HG03097 (cell line): Measurements from ENCODE around the gene DNER.
"Not testable (repeated sequence)": the region's sequence is repeated elsewhere in the genome, so short reads cannot be mapped to it uniquely, and the experiment has no call there.

Experiments
- ATAC-seq: cut with Tn5 transposase; IDR thresholded peaks from one replicate; pipeline ENCODE4 v1.9.1; 2021; ENCODE audit not compliant: unreplicated experiment, low FRiP score

Gene DNER

GRCh38 chr2:229409751-229410181, 304.6 kb downstream of the DNER start:
- ATAC-seq: no peak

DNA sequence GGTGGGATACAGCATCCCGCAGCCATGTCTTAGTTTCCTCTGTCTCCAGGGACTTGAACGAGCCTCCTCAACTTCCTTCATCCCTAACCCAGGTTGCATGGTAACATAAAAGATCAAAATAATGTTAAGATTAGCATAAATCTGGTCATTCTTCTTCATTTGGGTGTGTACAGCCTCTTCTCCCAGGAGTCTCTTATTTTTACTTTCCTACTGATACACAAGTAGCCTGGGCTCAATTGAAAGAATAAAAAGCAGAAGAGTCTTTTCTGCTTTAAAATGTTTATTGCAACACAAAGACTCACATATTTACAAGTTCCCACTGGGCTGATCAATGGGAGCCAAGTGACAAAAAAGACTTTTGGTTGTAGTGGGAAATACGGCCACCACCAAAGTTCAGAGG, 305.4 kb downstream of the DNER start:
- ATAC-seq: no peak

DNA sequence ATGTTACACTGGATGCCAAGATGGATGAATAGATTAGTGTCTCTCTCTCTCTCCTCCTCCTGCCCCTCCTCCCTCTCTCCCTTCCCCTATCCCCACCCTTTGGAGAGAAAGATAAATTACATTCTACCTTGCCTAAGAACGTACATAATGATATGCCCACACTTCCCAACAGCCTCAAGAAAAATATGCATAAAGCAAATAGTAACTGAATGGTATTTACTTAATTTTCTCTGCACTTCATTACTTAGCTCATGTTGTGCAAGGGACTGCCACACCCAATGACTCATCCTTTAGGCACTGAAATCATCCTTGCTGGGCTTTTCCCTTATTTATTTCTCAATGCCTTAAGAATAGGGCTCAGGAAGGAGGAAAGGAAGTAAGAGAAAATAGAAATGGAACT, 306.0 kb downstream of the DNER start:
- ATAC-seq: no peak

- ATAC-seq: no peak
Measured at GRCh38 chr2:229407170-229407569, 307.2 kb downstream of the DNER start.

- ATAC-seq: no peak
Measured at GRCh38 chr2:229405796-229406195, 308.6 kb downstream of the DNER start.

DNA sequence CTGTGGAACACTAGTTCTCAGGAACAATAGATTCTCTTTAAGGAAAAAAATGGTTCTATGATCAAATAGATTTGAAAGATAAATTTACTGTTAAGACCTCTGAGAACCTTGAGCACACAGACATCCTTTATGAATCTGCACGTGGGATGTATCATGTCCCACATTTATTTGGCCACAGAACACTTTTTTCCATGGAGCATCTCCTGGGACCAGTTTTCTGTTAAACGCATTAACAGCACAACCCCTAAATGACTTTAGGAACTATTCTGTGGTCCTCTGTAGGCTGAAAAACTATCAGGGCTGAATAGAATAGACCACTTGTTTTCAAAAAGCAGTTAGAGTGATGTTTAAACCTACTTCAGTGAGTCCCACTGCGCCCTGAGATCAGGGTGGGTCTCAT, 311.1 kb downstream of the DNER start:
- no peak for ATAC-seq

DNA sequence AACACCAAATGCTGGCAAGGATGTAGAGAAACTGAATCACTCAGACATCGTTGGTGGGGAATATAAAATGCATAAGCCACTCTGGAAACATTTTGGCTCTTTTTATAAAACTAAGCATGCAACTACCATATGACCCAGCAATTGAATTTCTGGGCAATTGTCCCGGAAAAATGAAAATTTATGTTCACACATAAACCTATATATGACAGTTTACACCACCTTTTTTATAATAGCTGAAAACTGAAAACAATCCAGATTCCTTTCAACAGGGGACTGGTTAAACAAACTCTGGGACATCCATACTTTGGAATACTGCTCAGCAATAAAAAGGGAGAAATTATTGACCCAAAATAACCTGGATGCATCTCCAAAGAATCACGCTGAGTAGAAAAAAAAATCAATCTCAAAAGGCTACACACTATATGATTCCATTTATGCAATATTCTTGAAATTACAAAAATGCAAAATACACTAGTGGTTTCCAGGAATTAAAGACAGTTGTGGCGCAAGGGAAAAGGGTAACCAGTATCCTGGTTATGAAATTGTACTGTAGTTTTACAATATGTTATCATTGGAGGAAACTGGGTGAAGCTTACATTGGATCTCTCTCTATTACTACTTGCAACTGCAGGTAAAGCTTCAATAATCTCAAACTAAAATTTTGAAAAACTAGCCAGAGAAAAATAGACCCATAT, 313.0 kb downstream of the DNER start:
- no peak for ATAC-seq

DNA sequence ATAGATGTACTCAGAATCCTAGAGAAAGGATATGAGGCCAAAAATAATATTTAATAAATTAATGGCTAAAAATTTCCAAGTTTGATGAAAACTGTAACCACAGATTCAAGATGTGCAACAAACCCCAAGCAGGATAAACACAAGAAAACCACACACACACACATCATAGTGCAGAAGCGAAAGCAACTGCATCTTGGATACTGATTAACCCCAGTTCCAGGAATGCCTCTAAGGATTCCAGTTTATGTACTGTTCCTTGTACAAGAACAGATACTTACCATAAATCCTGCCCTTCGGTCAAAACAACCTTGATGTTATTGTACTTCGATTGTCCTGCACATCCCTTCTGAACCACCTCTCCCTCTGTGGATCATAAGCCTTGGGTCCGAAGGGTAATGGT, 320.4 kb downstream of the DNER start:
- ATAC-seq: no peak

GRCh38 chr2:229392196-229392595, 322.2 kb downstream of the DNER start:
- no peak for ATAC-seq

- no peak for ATAC-seq
Measured at GRCh38 chr2:229388731-229389130, 325.6 kb downstream of the DNER start.

GRCh38 chr2:229387866-229388265, 326.5 kb downstream of the DNER start:
- no peak for ATAC-seq

DNA sequence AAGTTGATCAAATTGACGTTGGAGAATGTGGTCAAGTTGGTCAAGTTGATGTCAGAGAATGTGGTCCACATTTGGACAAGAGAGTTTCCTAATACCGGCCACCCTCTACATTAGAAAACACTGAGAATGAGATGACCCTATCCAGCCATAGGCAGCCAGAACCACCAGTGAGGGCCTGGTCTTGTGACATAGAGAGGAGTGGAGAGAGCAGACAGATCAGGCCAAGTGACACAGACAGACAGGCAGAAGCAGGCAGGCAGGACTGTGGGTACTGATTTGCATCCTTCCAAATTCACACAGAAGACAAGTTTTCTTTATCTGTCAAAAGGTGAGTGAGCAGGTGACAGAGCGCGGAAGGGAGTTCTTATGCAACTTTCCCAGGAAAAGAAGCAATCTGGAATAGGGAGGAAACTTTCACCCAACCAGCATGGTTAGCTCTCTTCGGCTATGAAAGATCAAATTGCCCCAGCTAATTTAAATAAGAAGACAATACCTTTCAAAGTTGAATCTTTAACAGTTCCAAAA, 334.2 kb downstream of the DNER start:
- no peak for ATAC-seq

GRCh38 chr2:229378386-229378785, 336.0 kb downstream of the DNER start:
- no peak for ATAC-seq

DNA sequence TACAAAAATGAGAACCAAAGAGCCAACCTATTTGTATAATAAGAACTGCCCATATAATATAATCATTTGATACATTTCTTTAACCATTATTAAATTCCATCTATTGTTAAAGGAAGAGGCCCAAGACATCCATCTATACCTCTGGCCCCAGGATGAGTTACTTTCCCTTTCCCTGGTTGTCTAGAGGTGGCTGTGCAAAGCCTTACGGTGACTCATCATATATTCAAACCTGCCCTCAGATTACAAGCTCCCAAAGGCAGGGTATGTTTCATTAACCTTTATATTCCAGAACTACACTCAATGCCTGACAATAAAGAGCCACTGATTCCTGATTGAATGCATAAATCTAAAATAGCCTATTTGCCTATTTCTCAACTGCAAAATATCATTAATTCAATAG, 337.5 kb downstream of the DNER start:
- ATAC-seq: no peak

DNA sequence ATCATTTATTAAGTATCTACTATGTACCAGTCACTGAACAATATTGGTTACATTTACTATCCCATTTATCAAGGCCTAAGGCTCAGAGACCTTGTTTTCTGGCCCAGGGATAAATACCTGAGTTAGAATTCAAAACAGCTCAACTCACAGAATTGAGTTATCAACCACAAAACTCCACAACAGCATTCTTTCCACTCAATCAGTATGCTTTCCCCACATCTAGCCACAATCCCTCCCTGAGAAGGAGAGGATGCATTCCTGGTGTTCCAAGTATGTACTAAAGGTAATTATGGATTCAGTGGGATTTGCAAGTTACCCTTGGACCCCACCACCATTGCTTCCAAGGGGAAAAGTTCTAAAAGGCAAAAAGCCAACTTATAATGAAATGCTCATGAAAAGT, 339.1 kb downstream of the DNER start:
- ATAC-seq: no peak

- ATAC-seq: not testable (repeated sequence)
Measured at GRCh38 chr2:229373311-229373710, 341.0 kb downstream of the DNER start.

DNA sequence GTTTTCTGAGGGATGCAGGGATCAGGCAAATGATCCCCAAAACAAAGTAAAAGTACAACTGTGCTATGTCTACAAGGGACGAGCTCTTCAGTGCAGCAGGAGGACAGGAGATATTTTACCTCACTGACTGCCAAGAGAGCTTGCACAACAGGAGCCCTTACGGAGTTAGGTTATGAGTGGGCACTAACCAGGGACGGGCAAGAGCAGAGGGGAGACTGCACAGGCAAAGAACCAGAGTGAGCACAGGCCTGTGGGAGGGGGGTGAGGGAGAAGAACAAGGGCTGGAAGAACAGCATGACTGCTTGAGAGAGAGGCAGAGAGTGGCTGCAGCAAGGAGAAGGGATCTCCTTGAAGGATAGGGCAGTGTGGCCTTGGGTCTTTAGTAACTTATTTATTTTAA, 342.1 kb downstream of the DNER start:
- ATAC-seq: no peak

- no peak for ATAC-seq
Measured at GRCh38 chr2:229371086-229371485, 343.3 kb downstream of the DNER start.

DNA sequence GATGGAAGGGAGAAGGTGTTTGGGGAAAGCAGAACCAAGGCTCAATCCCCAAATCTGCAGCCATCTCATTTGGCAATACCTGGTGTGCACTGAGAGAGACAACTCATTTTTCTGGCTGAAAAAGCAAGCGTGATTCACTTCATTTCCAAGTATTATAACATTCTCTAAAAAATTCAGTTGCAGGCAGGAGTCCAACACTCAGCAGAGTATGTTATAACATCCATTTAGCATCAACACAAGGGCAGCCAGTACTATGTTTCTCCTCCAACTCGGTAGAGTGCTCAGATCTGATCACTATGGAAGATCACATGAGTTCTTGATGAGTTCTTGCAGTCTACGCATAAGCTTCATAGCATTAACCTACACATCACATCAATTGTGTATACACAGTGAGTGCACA, 343.8 kb downstream of the DNER start:
- no peak for ATAC-seq

DNA sequence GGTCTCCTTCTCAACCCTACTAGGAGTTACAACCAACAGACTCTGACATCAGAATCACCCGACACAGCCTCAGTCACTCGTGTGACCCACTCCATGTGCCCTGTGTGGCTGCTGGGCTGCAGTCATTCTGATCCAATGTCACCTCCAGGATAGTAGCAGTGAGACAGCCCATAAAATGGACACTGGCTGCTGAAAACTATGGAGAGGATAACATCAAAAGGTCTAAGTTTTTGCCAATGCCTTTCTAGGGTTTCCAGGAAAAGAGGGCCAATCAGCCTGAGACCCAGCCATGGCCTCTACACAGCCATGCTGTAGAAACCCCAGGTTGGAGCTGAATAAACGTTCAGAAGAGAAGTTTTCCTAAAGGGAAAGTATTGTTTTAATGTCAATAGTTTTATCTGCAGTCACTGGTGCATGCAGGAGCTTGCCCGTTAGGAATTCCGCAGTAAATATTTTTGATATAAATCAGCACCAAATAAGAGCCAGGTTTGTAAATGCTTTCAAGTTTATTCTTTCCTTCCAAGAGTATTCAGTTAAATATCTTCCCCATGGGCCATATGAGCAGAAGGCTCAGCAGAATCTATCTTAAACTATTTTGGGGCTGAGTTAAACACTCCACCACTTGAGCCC, 351.1 kb downstream of the DNER start:
- no peak for ATAC-seq

GRCh38 chr2:229350883-229351282, 363.5 kb downstream of the DNER start:
- no peak for ATAC-seq

- no peak for ATAC-seq
Measured at GRCh38 chr2:229350117-229350805, 364.1 kb downstream of the DNER start.
